ENCODE measurements around the gene MAGEF1.

DNA sequence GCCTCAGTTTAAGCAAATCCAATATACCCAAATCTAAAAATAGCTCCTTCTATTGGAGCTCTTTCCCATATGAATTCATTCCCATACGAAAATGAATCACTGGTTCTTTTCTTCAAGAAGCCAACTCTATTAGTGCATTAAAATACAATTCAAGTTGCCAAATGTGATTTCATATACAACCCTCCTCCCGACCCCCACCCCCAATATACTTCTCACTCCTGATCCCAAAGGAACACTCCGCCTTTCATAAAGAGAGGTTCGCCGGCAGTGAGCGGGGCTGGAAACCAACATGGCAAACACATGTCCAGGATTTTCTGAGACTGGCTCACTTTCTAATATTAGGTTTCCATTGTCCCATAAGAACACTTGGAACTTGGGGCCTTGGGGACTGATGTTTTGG, 48.5 kb downstream of the MAGEF1 start:
- TF ChIP-seq, protein P1, sequence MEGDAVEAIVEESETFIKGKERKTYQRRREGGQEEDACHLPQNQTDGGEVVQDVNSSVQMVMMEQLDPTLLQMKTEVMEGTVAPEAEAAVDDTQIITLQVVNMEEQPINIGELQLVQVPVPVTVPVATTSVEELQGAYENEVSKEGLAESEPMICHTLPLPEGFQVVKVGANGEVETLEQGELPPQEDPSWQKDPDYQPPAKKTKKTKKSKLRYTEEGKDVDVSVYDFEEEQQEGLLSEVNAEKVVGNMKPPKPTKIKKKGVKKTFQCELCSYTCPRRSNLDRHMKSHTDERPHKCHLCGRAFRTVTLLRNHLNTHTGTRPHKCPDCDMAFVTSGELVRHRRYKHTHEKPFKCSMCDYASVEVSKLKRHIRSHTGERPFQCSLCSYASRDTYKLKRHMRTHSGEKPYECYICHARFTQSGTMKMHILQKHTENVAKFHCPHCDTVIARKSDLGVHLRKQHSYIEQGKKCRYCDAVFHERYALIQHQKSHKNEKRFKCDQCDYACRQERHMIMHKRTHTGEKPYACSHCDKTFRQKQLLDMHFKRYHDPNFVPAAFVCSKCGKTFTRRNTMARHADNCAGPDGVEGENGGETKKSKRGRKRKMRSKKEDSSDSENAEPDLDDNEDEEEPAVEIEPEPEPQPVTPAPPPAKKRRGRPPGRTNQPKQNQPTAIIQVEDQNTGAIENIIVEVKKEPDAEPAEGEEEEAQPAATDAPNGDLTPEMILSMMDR (IDR thresholded peaks at IDR 0.05; ENCODE audit: insufficient read depth, low read length, poor library complexity, severe bottlenecking): no peak
- TF ChIP-seq EZH2phosphoT487 (conservative IDR thresholded peaks at IDR 0.05; ENCODE audit: low read length): no peak
